Ishikawa (cell line): ENCODE results near the gene SLC45A1.

Experiments
- CEBPB ChIP-seq: IDR thresholded peaks from 2 replicates; pipeline ENCODE4 v1.6.1; 2012
- CREB1 ChIP-seq: IDR thresholded peaks from 2 replicates; pipeline ENCODE4 v1.6.1; 2012; ENCODE audit warnings: low read depth
- EGR1 ChIP-seq: IDR thresholded peaks from 2 replicates; pipeline ENCODE4 v1.6.1; 2012
- EP300 ChIP-seq: IDR thresholded peaks from 2 replicates; pipeline ENCODE4 v1.6.1; 2012; ENCODE audit warnings: borderline replicate concordance
- FOXM1 ChIP-seq: IDR thresholded peaks from 2 replicates; pipeline ENCODE4 v1.6.1; 2012; ENCODE audit warnings: low read depth, borderline replicate concordance
- MAX ChIP-seq: IDR thresholded peaks from 2 replicates; pipeline ENCODE4 v1.6.1; 2012
- NFIC ChIP-seq: IDR thresholded peaks from 2 replicates; pipeline ENCODE4 v1.6.1; 2012
- RAD21 ChIP-seq: IDR thresholded peaks from 2 replicates; pipeline ENCODE4 v1.6.1; 2012; ENCODE audit warnings: low read depth
- REST ChIP-seq: IDR thresholded peaks from 2 replicates; pipeline ENCODE4 v1.6.1; 2012; ENCODE audit warnings: low read depth, mild to moderate bottlenecking
- TAF1 ChIP-seq: IDR thresholded peaks from 2 replicates; pipeline ENCODE4 v1.6.1; 2012; ENCODE audit warnings: low read depth, mild to moderate bottlenecking
- TCF12 ChIP-seq: IDR thresholded peaks from 2 replicates; pipeline ENCODE4 v1.6.1; 2012; ENCODE audit warnings: low read depth
- TEAD4 ChIP-seq: IDR thresholded peaks from 2 replicates; pipeline ENCODE4 v1.6.1; 2012
- USF1 ChIP-seq: IDR thresholded peaks from 2 replicates; pipeline ENCODE4 v1.6.1; 2012
- YY1 ChIP-seq: IDR thresholded peaks from 2 replicates; pipeline ENCODE4 v1.6.1; 2012; ENCODE audit warnings: low read depth
- ZBTB7A ChIP-seq: IDR thresholded peaks from 2 replicates; pipeline ENCODE4 v1.6.1; 2012; ENCODE audit warnings: low read depth

Gene SLC45A1

GRCh38 chr1:8358241-8358896 lies 40.5 kb downstream of the SLC45A1 start:
- no peak for TF ChIP-seq FOXM1
- no peak for TF ChIP-seq CEBPB
- no peak for TF ChIP-seq NFIC
- no peak for TF ChIP-seq REST
- no peak for TF ChIP-seq TCF12
- no peak for TF ChIP-seq ZBTB7A
- TF ChIP-seq YY1 = no peak
- TF ChIP-seq RAD21 = no peak
- no peak for TF ChIP-seq EP300
- no peak for TF ChIP-seq TEAD4
- TF ChIP-seq TAF1 = no peak
- no peak for TF ChIP-seq USF1
- no peak for TF ChIP-seq EGR1
- TF ChIP-seq CREB1 = no peak
- no peak for TF ChIP-seq MAX

GRCh38 chr1:8358897-8359616 lies 41.1 kb downstream of the SLC45A1 start:
- no peak for TF ChIP-seq CEBPB
- TF ChIP-seq TCF12 = no peak
- no peak for TF ChIP-seq TEAD4
- TF ChIP-seq FOXM1 = no peak
- no peak for TF ChIP-seq USF1
- TF ChIP-seq YY1 = no peak
- no peak for TF ChIP-seq RAD21
- TF ChIP-seq ZBTB7A = no peak
- TF ChIP-seq NFIC = no peak
- TF ChIP-seq TAF1 = no peak
- TF ChIP-seq EP300 = no peak
- TF ChIP-seq CREB1 = no peak

- TF ChIP-seq REST = no peak
Observed at GRCh38 chr1:8359617-8360481, 41.9 kb downstream of the SLC45A1 start.

GRCh38 chr1:8360493-8361197 lies 42.7 kb downstream of the SLC45A1 start:
- TF ChIP-seq YY1 = no peak

- TF ChIP-seq USF1 (no peak), REST (no peak), EP300 (no peak), RAD21 (no peak), ZBTB7A (no peak), MAX (no peak), CEBPB (no peak), TAF1 (no peak), NFIC (no peak), CREB1 (no peak), TEAD4 (no peak), FOXM1 (no peak)
Observed at GRCh38 chr1:8361198-8361849, 43.4 kb downstream of the SLC45A1 start.
